Measurements from ENCODE around the gene CCDC183. TPM values are rescaled to one million over a fixed set of nuclear protein-coding genes. Genes with fewer than 3 reads are reported as not detected.

Gene CCDC183
- total and polyA plus RNA-seq, 10 of the 15 experiments (the other 5 are each of a cell fraction or from before 2014, with no cell fraction given) = 0.04 to 1.2 (median 0.55) TPM; not detected in 5

- TF ChIP-seq KLF5 (IDR thresholded peaks at IDR 0.05; ENCODE audit: partially characterized antibody) = peak; percentile 82
- TF ChIP-seq RELB (IDR thresholded peaks at IDR 0.05; ENCODE audit: low read depth) = peak; percentile 98
- TF ChIP-seq SMARCA5 (IDR thresholded peaks at IDR 0.05) = no peak
- TF ChIP-seq NRF1 (conservative IDR thresholded peaks at IDR 0.05; ENCODE audit: low read depth, low read length) = no peak
- TF ChIP-seq FOXM1 (IDR thresholded peaks at IDR 0.05; ENCODE audit: low read depth, low read length) = no peak
- no peak for TF ChIP-seq ZZZ3 (IDR thresholded peaks at IDR 0.05; ENCODE audit: control insufficient read depth, insufficient read length, low read depth)
- TF ChIP-seq ASH2L (IDR thresholded peaks at IDR 0.05; ENCODE audit: borderline replicate concordance, low read depth) = no peak
- peak; percentile 32; the same call in 1 of the 2 replicates for TF ChIP-seq MLLT1 (IDR thresholded peaks at IDR 0.05)
- TF ChIP-seq SMC3 (IDR thresholded peaks at IDR 0.05; ENCODE audit: borderline replicate concordance, low read length) = no peak
- TF ChIP-seq SUZ12 (IDR thresholded peaks at IDR 0.05; ENCODE audit: unreplicated experiment) = no peak
- peak; percentile 78 for TF ChIP-seq HDGF (IDR thresholded peaks at IDR 0.05)
- TF ChIP-seq PML (IDR thresholded peaks at IDR 0.05; ENCODE audit: low read length) = peak; percentile 65; the same call in 1 of the 2 replicates
- TF ChIP-seq POU2F2 (IDR thresholded peaks at IDR 0.05; ENCODE audit: borderline replicate concordance, low read depth, low read length) = peak; percentile 39; the same call in 1 of the 3 replicates
- TF ChIP-seq BCL11A (IDR thresholded peaks at IDR 0.05; ENCODE audit: low read depth, low read length) = no peak
- TF ChIP-seq NR2C1 (IDR thresholded peaks at IDR 0.05) = no peak
- TF ChIP-seq SMAD1 (IDR thresholded peaks at IDR 0.05; ENCODE audit: low read depth, partially characterized antibody) = peak; percentile 25
- TF ChIP-seq ZSCAN29 (IDR thresholded peaks at IDR 0.05) = no peak
- TF ChIP-seq IRF4 (IDR thresholded peaks at IDR 0.05; ENCODE audit: low read depth, low read length) = 0 out of 2 replicates have a peak, but pooled peaks have one; percentile 7
- TF ChIP-seq TAF1 (IDR thresholded peaks at IDR 0.05; ENCODE audit: borderline replicate concordance, low read depth, low read length) = peak; percentile 72
- no peak for TF ChIP-seq WRNIP1 (IDR thresholded peaks at IDR 0.05; ENCODE audit: borderline replicate concordance, low read depth, low read length)
- no peak; the same call in 1 of the 2 replicates for TF ChIP-seq HCFC1 (IDR thresholded peaks at IDR 0.05; ENCODE audit: low read length)
- no peak for TF ChIP-seq GABPA (IDR thresholded peaks at IDR 0.05; ENCODE audit: low read depth)
- TF ChIP-seq CBX5 (IDR thresholded peaks at IDR 0.05; ENCODE audit: low read depth) = no peak
- TF ChIP-seq RUNX3 (IDR thresholded peaks at IDR 0.05; ENCODE audit: low read length) = peak; percentile 27; the same call in 1 of the 2 replicates
- TF ChIP-seq EZH2 (IDR thresholded peaks at IDR 0.05; ENCODE audit: borderline replicate concordance, control insufficient read depth, low read depth, low read length) = no peak
- no peak for TF ChIP-seq SIX5 (IDR thresholded peaks at IDR 0.05; ENCODE audit: low read depth, low read length, severe bottlenecking)
- peak; percentile 86; the same call in 1 of the 2 replicates for TF ChIP-seq ZNF207 (IDR thresholded peaks at IDR 0.05; ENCODE audit: borderline replicate concordance)
Observed at GRCh38 chr9:136849038-136849959, 53.2 kb downstream of the CCDC183 start, which contains the start of gene PHPT1 (continued).
